Measurements from ENCODE around the gene INPP4B.

INPP4B gene

DNA sequence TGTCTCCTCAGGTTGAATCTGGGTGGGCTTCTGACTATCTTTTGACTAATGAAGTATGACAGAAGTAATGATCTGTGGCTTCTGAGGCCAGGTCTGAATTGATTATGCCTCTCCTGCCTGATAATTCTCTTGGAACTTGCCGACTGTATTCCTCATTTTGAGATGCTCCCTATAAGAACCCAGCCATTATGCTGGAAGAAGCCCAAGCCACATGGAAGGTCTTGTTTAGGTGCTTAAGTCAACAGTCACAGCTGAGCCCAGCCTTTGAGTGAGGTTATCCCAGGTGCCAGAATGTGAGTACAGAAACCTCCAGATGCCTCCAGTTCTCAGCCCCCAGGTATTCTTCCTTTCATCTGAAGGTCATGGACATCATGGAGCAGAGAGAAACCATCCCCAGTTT is 753.2 kb downstream of the INPP4B start:
- H3K36me3 Mint-ChIP-seq (ENCODE audit: low read depth) = peaks cover 4% of the 10 kb centered on the region
- peaks cover 12% of the 10 kb centered on the region for H3K4me1 Mint-ChIP-seq
- TF ChIP-seq, protein P1, sequence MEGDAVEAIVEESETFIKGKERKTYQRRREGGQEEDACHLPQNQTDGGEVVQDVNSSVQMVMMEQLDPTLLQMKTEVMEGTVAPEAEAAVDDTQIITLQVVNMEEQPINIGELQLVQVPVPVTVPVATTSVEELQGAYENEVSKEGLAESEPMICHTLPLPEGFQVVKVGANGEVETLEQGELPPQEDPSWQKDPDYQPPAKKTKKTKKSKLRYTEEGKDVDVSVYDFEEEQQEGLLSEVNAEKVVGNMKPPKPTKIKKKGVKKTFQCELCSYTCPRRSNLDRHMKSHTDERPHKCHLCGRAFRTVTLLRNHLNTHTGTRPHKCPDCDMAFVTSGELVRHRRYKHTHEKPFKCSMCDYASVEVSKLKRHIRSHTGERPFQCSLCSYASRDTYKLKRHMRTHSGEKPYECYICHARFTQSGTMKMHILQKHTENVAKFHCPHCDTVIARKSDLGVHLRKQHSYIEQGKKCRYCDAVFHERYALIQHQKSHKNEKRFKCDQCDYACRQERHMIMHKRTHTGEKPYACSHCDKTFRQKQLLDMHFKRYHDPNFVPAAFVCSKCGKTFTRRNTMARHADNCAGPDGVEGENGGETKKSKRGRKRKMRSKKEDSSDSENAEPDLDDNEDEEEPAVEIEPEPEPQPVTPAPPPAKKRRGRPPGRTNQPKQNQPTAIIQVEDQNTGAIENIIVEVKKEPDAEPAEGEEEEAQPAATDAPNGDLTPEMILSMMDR (IDR thresholded peaks at IDR 0.05; ENCODE audit: unreplicated experiment in 3 of 3) = no peak
- H3K27me3 Mint-ChIP-seq (ENCODE audit: low read depth) = no peaks in the 10 kb centered on the region
- no peak overlapping the region for H3K4me3 Mint-ChIP-seq
- no peak overlapping the region for H3K27ac Mint-ChIP-seq
- no peaks in the 10 kb centered on the region for H3K9me3 Mint-ChIP-seq

DNA sequence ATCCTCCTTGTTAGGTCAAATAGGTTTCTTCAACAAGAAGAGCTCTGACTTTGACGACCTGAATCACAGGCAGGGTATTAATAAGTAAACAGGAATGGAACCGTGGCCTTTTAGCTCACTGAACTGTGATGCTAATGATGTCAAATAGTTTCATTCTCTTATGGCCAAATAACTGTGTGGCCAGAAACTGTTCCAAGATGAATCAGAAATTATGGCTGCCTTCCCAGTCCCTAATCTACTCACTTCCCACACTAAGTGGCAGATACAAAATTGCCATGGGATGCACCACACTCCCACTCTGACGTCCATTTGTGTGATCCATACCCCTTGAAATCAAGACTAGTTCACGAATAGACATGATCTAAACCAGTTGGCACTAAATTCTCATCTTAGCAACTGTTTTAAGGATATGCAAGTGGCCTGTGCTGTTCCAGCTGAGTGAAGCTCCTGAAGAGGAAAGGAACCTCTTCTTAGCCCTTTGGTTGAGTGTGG is 754.4 kb downstream of the INPP4B start:
- TF ChIP-seq, protein P1 (IDR thresholded peaks at IDR 0.05; ENCODE audit: unreplicated experiment in 3 of 3) = no peak
- H3K4me3 Mint-ChIP-seq = no peak overlapping the region
- H3K27me3 Mint-ChIP-seq (ENCODE audit: low read depth) = no peaks in the 10 kb centered on the region
- H3K27ac Mint-ChIP-seq = no peak overlapping the region
- H3K36me3 Mint-ChIP-seq (ENCODE audit: low read depth) = peaks cover 4% of the 10 kb centered on the region
- no peaks in the 10 kb centered on the region for H3K9me3 Mint-ChIP-seq
- peaks cover 17% of the 10 kb centered on the region for H3K4me1 Mint-ChIP-seq

DNA sequence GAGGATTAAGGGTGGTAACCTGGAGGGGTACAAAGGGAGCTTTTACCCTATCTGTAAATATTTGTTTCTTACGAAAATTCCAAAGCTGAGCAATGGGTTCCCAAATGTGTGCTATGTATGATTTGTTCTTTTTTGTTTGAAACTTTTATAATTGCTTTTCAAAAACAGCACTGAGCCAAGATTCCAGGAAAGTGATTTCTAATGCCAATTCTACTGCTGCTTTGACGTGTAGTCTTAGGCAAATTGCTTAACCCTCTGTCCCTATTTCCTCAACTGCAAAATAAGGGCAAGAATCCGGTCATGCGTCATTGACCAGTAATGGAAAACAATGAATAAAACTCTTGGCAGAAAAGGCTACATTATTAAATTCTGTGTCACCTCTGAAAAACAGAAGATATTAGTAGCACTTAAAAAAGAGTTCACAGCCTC is 755.0 kb downstream of the INPP4B start:
- H3K27ac Mint-ChIP-seq = no peak overlapping the region
- no peaks in the 10 kb centered on the region for H3K9me3 Mint-ChIP-seq
- no peak overlapping the region for H3K4me3 Mint-ChIP-seq
- no peaks in the 10 kb centered on the region for H3K27me3 Mint-ChIP-seq (ENCODE audit: low read depth)
- TF ChIP-seq, protein P1 (IDR thresholded peaks at IDR 0.05; ENCODE audit: unreplicated experiment in 3 of 3) = no peak
- H3K4me1 Mint-ChIP-seq = peaks cover 15% of the 10 kb centered on the region
- H3K36me3 Mint-ChIP-seq (ENCODE audit: low read depth) = peaks cover 4% of the 10 kb centered on the region

- Mint-ChIP-seq H3K4me3 (no peak overlapping the region), H3K27me3 (ENCODE audit: low read depth) (no peaks in the 10 kb centered on the region), H3K4me1 (peaks cover 11% of the 10 kb centered on the region), H3K36me3 (ENCODE audit: low read depth) (no peaks in the 10 kb centered on the region), H3K9me3 (no peaks in the 10 kb centered on the region), H3K27ac (no peak overlapping the region)
- TF ChIP-seq, protein P1 (IDR thresholded peaks at IDR 0.05; ENCODE audit: unreplicated experiment in 3 of 3) = no peak
Measured at GRCh38 chr4:142088906-142089305, 757.2 kb downstream of the INPP4B start.

DNA sequence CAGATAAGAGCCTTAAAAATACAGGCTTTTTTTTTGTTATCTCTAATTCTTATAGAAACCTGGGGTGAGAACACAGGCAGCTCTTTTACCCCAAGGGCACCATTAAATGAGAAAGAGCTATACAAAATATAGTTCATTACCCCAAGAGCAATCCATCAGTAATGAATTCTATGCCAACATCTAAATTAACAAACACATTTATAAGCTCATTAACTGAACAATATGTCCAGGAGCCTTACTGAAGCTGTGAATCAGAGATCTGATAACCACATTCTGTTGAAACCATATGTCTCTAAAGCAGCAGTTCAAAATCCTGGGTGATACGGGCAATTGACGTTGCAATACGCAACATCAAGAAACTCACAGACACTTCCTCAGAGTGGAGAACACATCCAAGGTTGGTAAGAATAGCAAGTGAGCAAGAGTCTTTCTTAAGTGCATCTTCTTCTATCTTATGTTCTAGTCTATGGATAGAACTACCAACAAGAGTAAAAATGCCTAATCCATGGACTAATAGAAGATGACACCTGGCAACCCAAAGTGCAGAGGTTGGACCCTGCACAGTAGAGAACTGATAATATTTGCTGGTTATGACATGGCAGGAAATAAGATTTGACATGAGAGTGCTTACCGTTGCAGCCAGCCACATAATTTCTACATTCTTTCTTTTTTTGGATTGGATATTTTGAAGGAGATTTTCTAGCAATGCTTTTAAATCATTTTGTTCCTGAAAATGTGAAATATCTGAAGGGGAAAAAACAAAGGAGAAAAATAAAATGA is 760.4 kb downstream of the INPP4B start:
- Mint-ChIP-seq H3K9me3 (no peaks in the 10 kb centered on the region), H3K36me3 (ENCODE audit: low read depth) (no peaks in the 10 kb centered on the region), H3K4me3 (no peak overlapping the region), H3K27ac (no peak overlapping the region), H3K27me3 (ENCODE audit: low read depth) (no peaks in the 10 kb centered on the region), H3K4me1 (peaks cover 11% of the 10 kb centered on the region)
- TF ChIP-seq, protein P1 (IDR thresholded peaks at IDR 0.05; ENCODE audit: unreplicated experiment in 3 of 3) = no peak

GRCh38 chr4:142083264-142083663 is 762.8 kb downstream of the INPP4B start:
- Mint-ChIP-seq H3K4me1 (peaks cover 6% of the 10 kb centered on the region), H3K36me3 (ENCODE audit: low read depth) (no peaks in the 10 kb centered on the region), H3K9me3 (no peaks in the 10 kb centered on the region), H3K27me3 (ENCODE audit: low read depth) (no peaks in the 10 kb centered on the region), H3K27ac (no peak overlapping the region), H3K4me3 (no peak overlapping the region)
- TF ChIP-seq, protein P1 (IDR thresholded peaks at IDR 0.05; ENCODE audit: unreplicated experiment in 3 of 3) = no peak

Measured in nephron (organoid).